ENCODE results near the gene UQCC2. TPM values are rescaled to one million over a fixed set of nuclear protein-coding genes. Genes with fewer than 3 reads are reported as not detected.

The UQCC2 gene
- 19.4 and 26.2 TPM in 2 replicates for total RNA-seq

DNA sequence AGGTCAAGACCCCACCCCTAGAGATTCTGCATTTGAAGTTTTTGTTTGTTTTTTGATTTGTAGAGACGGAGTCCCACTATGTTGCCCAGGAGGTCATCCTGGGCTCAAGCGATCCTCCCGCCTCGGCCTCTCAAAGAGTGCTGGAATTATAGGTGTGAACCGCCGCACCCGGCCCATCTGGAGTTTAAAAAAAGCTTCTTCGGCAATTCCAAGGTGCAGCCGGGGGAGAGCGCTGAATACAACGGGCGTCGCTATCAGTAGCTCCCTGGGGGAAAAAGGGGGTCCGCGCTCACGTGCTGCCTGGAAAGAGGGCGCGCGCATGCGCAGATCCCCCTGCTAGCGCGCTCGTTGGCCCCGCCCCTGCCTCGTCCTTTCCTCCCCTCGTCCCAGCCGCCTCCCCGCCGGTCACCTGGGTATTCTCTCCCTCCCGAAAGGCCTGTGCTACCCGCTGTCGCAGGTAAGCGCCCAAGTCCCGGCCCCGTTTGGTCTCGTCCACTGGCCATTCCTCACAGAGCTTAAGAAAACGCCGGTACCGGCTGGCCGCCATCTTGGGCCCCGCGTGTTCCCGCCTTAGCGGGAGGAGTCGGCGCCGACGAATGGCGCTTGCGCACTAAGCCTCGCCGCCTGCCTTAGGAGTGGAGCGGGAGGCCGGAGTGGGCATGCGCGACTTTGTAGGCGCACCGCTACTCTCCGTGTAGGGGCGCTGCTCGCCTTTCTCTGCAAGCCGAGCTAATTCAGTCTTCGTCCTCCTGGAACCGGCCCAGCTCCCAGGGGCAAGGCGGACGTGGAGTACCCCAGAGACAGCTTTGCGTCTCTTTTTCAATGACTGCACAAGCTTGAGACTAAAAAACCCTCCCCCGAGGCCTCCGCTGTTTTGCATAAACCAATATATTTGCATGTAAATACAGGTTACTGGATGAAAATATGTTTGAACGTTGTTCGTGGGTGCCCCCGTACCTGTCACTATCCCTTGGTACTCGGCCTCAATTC is at the start of gene UQCC2:
UQCC2 (minus strand) TSS at position 561 of the 990 bp plus-strand sequence; CDS start at position 547, 14 bp downstream.

DNA sequence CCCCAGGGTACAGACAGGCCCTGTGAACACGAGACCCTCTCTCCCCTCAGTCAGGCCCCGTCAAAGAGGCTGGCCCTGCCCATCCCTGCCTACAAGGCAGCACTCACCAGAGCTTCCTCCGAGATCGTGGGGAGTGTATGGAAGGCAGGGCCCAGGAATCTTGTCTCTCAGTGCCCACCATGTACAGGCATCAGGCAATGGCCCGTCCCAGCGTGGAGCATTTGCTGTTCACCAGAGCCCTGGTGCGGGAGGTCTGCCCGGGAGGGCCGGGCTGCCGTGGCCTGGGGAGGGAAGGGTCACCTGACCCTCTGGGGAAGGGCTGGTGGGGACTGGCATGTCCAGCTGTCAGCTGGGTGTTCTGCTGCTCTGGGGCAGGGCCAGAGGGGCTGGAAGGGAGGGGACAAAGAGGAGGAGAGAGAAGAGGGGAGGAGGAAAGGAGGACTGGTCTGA is 35.2 kb upstream of the UQCC2 start, which contains the start of gene IP6K3:
IP6K3 (minus strand) TSS at position 255 of the 450 bp plus-strand sequence. CDS start 11,429 bp downstream, outside the sequence.

Other genes with a start within 250 kb of the UQCC2 start
- 6.3 and 6.9 TPM in 2 replicates for gene BAK1, start 131.4 kb downstream of the UQCC2 start, total RNA-seq
- gene ITPR3, start 90.4 kb downstream of the UQCC2 start, total RNA-seq, result 26.3 and 27.8 TPM in 2 replicates
- not detected in 2 replicates for gene IP6K3, start 35.2 kb upstream of the UQCC2 start, total RNA-seq
- 31.1 and 36.8 TPM in 2 replicates for gene LEMD2, start 77.4 kb upstream of the UQCC2 start, total RNA-seq
- gene MLN, start 92.3 kb upstream of the UQCC2 start, total RNA-seq, result not detected in 2 replicates